ENCODE results near the gene REP15. TPM values are rescaled to one million over a fixed set of nuclear protein-coding genes. Genes with fewer than 3 reads are reported as not detected.
A peak's percentile ranks its signal among the peaks of the same experiment; 100 is the strongest.

REP15 gene
- total and polyA plus RNA-seq, 7 experiments from 2014 or later: 0.85 TPM; not detected in 6

- Mint-ChIP-seq H3K4me1 (peaks cover 21 to 41% (median 34%) of the 10 kb centered on the region in 7 donors), H3K36me3 (peaks cover 0 to 8% (median 6%) of the 10 kb centered on the region in 5 donors), H3K9me3 (peaks cover 0 to 2% (median 0%) of the 10 kb centered on the region in 11 donors), H3K27me3 (peaks cover 0 to 20% (median 0%) of the 10 kb centered on the region in 5 donors), H3K27ac (peak overlapping the region in 3 of 9 donors; percentile 36 to 98 (median 94)), H3K4me3 (peak overlapping the region; percentile 38 to 100 (median 96))
- Histone ChIP-seq H3K36me3 (ENCODE audit: control insufficient read depth in 2 of 3, insufficient read depth in 3 of 3, low read length in 3 of 3) (peaks cover 0 to 5% (median 0%) of the 10 kb centered on the region in 3 experiments), H3K4me1 (ENCODE audit: control insufficient read depth in 2 of 2, insufficient read depth in 2 of 2, low read length in 2 of 2) (peaks cover 7 to 13% of the 10 kb centered on the region in 2 donors), H3K27ac (ENCODE audit: low read depth, low read length) (no peak overlapping the region), H3K27me3 (ENCODE audit: control insufficient read depth in 2 of 2, insufficient read depth in 2 of 2, low read length in 2 of 2) (no peaks in the 10 kb centered on the region), H3K9me3 (ENCODE audit: control insufficient read depth in 2 of 3, low read length in 3 of 3) (no peaks in the 10 kb centered on the region), H3K4me3 (ENCODE audit: low read length) (peak overlapping the region; percentile 98)
- intact Hi-C loops (cut with micrococcal nuclease): no loop called here
- ChIA-PET POLR2A (no interaction called here), CTCF (interaction anchor here (0.7 kb wide), 1 partner anchor 112 kb away, joined by 5 read pairs; no protein-coding TSS in a partner anchor)
- ATAC-seq (no peak), DNase-seq (no peak)
These were observed 13.1 kb downstream of the REP15 start for GRCh38 chr12:27709212-27709931.

- DNase-seq (peak in 1 of 9 donors; percentile 11), ATAC-seq (peak; percentile 47)
- peaks cover 0 to 18% (median 0%) of the 10 kb centered on the region in 5 donors for H3K27me3 Mint-ChIP-seq
- peaks cover 0 to 2% (median 0%) of the 10 kb centered on the region in 11 donors for H3K9me3 Mint-ChIP-seq
- Histone ChIP-seq H3K9me3 (ENCODE audit: control insufficient read depth in 2 of 3, low read length in 3 of 3) (no peaks in the 10 kb centered on the region), H3K4me1 (ENCODE audit: control insufficient read depth in 2 of 2, insufficient read depth in 2 of 2, low read length in 2 of 2) (peaks cover 7 to 13% of the 10 kb centered on the region in 2 donors), H3K27ac (ENCODE audit: low read depth, low read length) (peak overlapping the region; percentile 85), H3K36me3 (ENCODE audit: control insufficient read depth in 2 of 3, insufficient read depth in 3 of 3, low read length in 3 of 3) (peaks cover 0 to 5% (median 0%) of the 10 kb centered on the region in 3 experiments), H3K4me3 (ENCODE audit: low read length) (peak overlapping the region; percentile 98), H3K27me3 (ENCODE audit: control insufficient read depth in 2 of 2, insufficient read depth in 2 of 2, low read length in 2 of 2) (no peaks in the 10 kb centered on the region)
- CTCF ChIA-PET: interaction anchor here (0.7 kb wide), 1 partner anchor 112 kb away, joined by 5 read pairs; no protein-coding TSS in a partner anchor
- intact Hi-C loops (cut with micrococcal nuclease): loop anchor here (1.0 to 5.0 kb wide), 12 partner anchors 70 to 1588 kb away; partner anchors contain the start of genes CCDC91 (in 2 of the 2), FGFR1OP2 (in 2 of the 2), ITPR2 (in 2 of the 2) and KLHL42 (in 2 of the 2)
- POLR2A ChIA-PET: no interaction called here
- peak overlapping the region; percentile 94 to 100 (median 98) for H3K4me3 Mint-ChIP-seq
- peak overlapping the region; percentile 91 to 100 (median 98) for H3K27ac Mint-ChIP-seq
- peaks cover 21 to 46% (median 39%) of the 10 kb centered on the region in 7 donors for H3K4me1 Mint-ChIP-seq
- H3K36me3 Mint-ChIP-seq: peaks cover 0 to 9% (median 6%) of the 10 kb centered on the region in 5 donors
These were observed 13.8 kb downstream of the REP15 start for GRCh38 chr12:27709932-27710591.

- peaks cover 0 to 2% (median 0%) of the 10 kb centered on the region in 11 donors for H3K9me3 Mint-ChIP-seq
These were observed 14.5 kb downstream of the REP15 start, which contains the start of gene MRPS35 for GRCh38 chr12:27710592-27711316. TSS of gene MRPS35 (plus strand) at chr12:27710832. CDS start at chr12:27710844, 12 bp downstream.

GRCh38 chr12:27711317-27711682 is 15.1 kb downstream of the REP15 start:
- no peak for ATAC-seq
- peak overlapping the region; percentile 85 for H3K27ac ChIP-seq (ENCODE audit: low read depth, low read length)
- no peaks in the 10 kb centered on the region for H3K27me3 ChIP-seq (ENCODE audit: control insufficient read depth in 2 of 2, insufficient read depth in 2 of 2, low read length in 2 of 2)
- peaks cover 21 to 46% (median 39%) of the 10 kb centered on the region in 7 donors for H3K4me1 Mint-ChIP-seq
- peak overlapping the region; percentile 94 to 100 (median 98) for H3K4me3 Mint-ChIP-seq
- H3K9me3 ChIP-seq (ENCODE audit: control insufficient read depth in 2 of 3, low read length in 3 of 3): no peaks in the 10 kb centered on the region
- intact Hi-C loops (cut with micrococcal nuclease): loop anchor here (2.0 to 5.0 kb wide), 5 partner anchors 96 to 1589 kb away; partner anchors contain the start of gene ITPR2 (in 2 of the 2)
- peaks cover 0 to 11% (median 0%) of the 10 kb centered on the region in 3 experiments for H3K36me3 ChIP-seq (ENCODE audit: control insufficient read depth in 2 of 3, insufficient read depth in 3 of 3, low read length in 3 of 3)
- H3K9me3 Mint-ChIP-seq: peaks cover 0 to 2% (median 0%) of the 10 kb centered on the region in 11 donors
- DNase-seq: peak in 5 of 9 donors; percentile 5 to 25 (median 6)
- peaks cover 0 to 11% (median 8%) of the 10 kb centered on the region in 5 donors for H3K36me3 Mint-ChIP-seq
- peaks cover 0 to 18% (median 0%) of the 10 kb centered on the region in 5 donors for H3K27me3 Mint-ChIP-seq
- ChIA-PET CTCF (no interaction called here), POLR2A (no interaction called here)
- H3K27ac Mint-ChIP-seq: peak overlapping the region; percentile 91 to 100 (median 98)
- peaks cover 7 to 13% of the 10 kb centered on the region in 2 donors for H3K4me1 ChIP-seq (ENCODE audit: control insufficient read depth in 2 of 2, insufficient read depth in 2 of 2, low read length in 2 of 2)
- peak overlapping the region; percentile 98 for H3K4me3 ChIP-seq (ENCODE audit: low read length)

More at GRCh38 chr12:27710592-27711316, 14.5 kb downstream of the REP15 start, which contains the start of gene MRPS35:
- Histone ChIP-seq H3K27ac (ENCODE audit: low read depth, low read length) (peak within 1 kb of the TSS; percentile 85), H3K4me3 (ENCODE audit: low read length) (peak within 1 kb of the TSS; percentile 98), H3K9me3 (ENCODE audit: control insufficient read depth in 2 of 3, low read length in 3 of 3) (no peaks in the 10 kb centered on the region), H3K36me3 (ENCODE audit: control insufficient read depth in 2 of 3, insufficient read depth in 3 of 3, low read length in 3 of 3) (peaks cover 0 to 9% (median 0%) of the 10 kb centered on the region in 3 experiments), H3K27me3 (ENCODE audit: control insufficient read depth in 2 of 2, insufficient read depth in 2 of 2, low read length in 2 of 2) (no peaks in the 10 kb centered on the region), H3K4me1 (ENCODE audit: control insufficient read depth in 2 of 2, insufficient read depth in 2 of 2, low read length in 2 of 2) (peaks cover 7 to 13% of the 10 kb centered on the region in 2 donors)
- POLR2A ChIA-PET: no interaction called here
- peak within 1 kb of the TSS; percentile 91 to 100 (median 98) for H3K27ac Mint-ChIP-seq
- H3K4me3 Mint-ChIP-seq: peak within 1 kb of the TSS; percentile 94 to 100 (median 98)
- H3K4me1 Mint-ChIP-seq: peaks cover 21 to 46% (median 39%) of the 10 kb centered on the region in 7 donors
- ATAC-seq (peak; percentile 100), DNase-seq (peak; percentile 86 to 94 (median 92))
- peaks cover 0 to 18% (median 0%) of the 10 kb centered on the region in 5 donors for H3K27me3 Mint-ChIP-seq
- H3K36me3 Mint-ChIP-seq: peaks cover 0 to 9% (median 7%) of the 10 kb centered on the region in 5 donors
- intact Hi-C loops (cut with micrococcal nuclease): loop anchor here (1.0 to 5.0 kb wide), 12 partner anchors 70 to 1588 kb away; partner anchors contain the start of genes CCDC91 (in 2 of the 2), FGFR1OP2 (in 2 of the 2), ITPR2 (in 2 of the 2) and KLHL42 (in 2 of the 2)
- CTCF ChIA-PET: no interaction called here

- peak overlapping the region in 6 of 9 donors; percentile 11 to 98 (median 68) for H3K27ac Mint-ChIP-seq
- DNase-seq: no peak
These were observed 15.7 kb downstream of the REP15 start for GRCh38 chr12:27711967-27712366.

More at GRCh38 chr12:27711967-27712366, 15.7 kb downstream of the REP15 start:
- Histone ChIP-seq H3K4me3 (ENCODE audit: low read length) (no peak overlapping the region), H3K9me3 (ENCODE audit: control insufficient read depth in 2 of 3, low read length in 3 of 3) (no peaks in the 10 kb centered on the region), H3K27me3 (ENCODE audit: control insufficient read depth in 2 of 2, insufficient read depth in 2 of 2, low read length in 2 of 2) (no peaks in the 10 kb centered on the region), H3K36me3 (ENCODE audit: control insufficient read depth in 2 of 3, insufficient read depth in 3 of 3, low read length in 3 of 3) (peaks cover 0 to 17% (median 0%) of the 10 kb centered on the region in 3 experiments), H3K4me1 (ENCODE audit: control insufficient read depth in 2 of 2, insufficient read depth in 2 of 2, low read length in 2 of 2) (peaks cover 7 to 13% of the 10 kb centered on the region in 2 donors), H3K27ac (ENCODE audit: low read depth, low read length) (no peak overlapping the region)
- CTCF ChIA-PET: no interaction called here
- Mint-ChIP-seq H3K4me1 (peaks cover 21 to 46% (median 39%) of the 10 kb centered on the region in 7 donors), H3K27me3 (peaks cover 0 to 18% (median 0%) of the 10 kb centered on the region in 5 donors), H3K36me3 (peaks cover 0 to 12% (median 9%) of the 10 kb centered on the region in 5 donors), H3K4me3 (peak overlapping the region; percentile 26 to 100 (median 96)), H3K9me3 (peaks cover 0 to 2% (median 0%) of the 10 kb centered on the region in 11 donors)
- ATAC-seq: no peak
- POLR2A ChIA-PET: no interaction called here
- intact Hi-C loops (cut with micrococcal nuclease): loop anchor here (2.0 to 5.0 kb wide), 5 partner anchors 95 to 1590 kb away; partner anchors contain the start of gene ITPR2 (in 2 of the 2)

All from naive thymus-derived CD4-positive, alpha-beta T cell (primary cell).